Uterus (tissue), 4 donors: ENCODE results near the gene LUZP2. TPM values are rescaled to one million over a fixed set of nuclear protein-coding genes. Genes with fewer than 3 reads are reported as not detected.
"Not testable (repeated sequence)": the region's sequence is repeated elsewhere in the genome, so short reads cannot be mapped to it uniquely, and the experiment has no call there.

Source experiments
- DNase-seq, 2 donors: peaks; one replicate each; pipeline ENCODE4 v3.0.0-alpha.2; 2019 to 2020
- H3K27ac ChIP-seq, 2 donors: fragments of 200-600 bp; sonication (generic); 1 replicate in 1 of 2; 2 replicates in 1 of 2; pipeline ENCODE4 v1.5.1; 2016 to 2018
- H3K27me3 ChIP-seq, 2 donors: fragments of 200-600 bp; sonication (generic); one replicate each; pipeline ENCODE4 v1.5.1; 2018 to 2019; ENCODE audit warnings: control low read depth in 1 of 2
- H3K36me3 ChIP-seq, 2 donors: fragments of 200-600 bp; sonication (generic); one replicate each; pipeline ENCODE4 v1.5.1; 2019; ENCODE audit warnings: control low read depth in 1 of 2
- H3K4me1 ChIP-seq, 2 donors: fragments of 200-600 bp; sonication (generic); one replicate each; pipeline ENCODE4 v1.5.1; 2018 to 2019; ENCODE audit warnings: control low read depth in 1 of 2
- H3K4me3 ChIP-seq, 2 donors: fragments of 200-600 bp; sonication (generic); 1 replicate in 1 of 2; 2 replicates in 1 of 2; pipeline ENCODE4 v1.5.1; 2018 to 2019; ENCODE audit warnings: mild to moderate bottlenecking in 1 of 2
- H3K9me3 ChIP-seq, 2 donors: fragments of 200-600 bp; sonication (generic); one replicate each; pipeline ENCODE4 v1.5.1; 2019; ENCODE audit warnings: control low read depth in 1 of 2
- POLR2A ChIP-seq, 2 donors: fragments of 450-650 bp; IDR thresholded peaks; one replicate each; pipeline ENCODE4 v1.6.1; 2016; ENCODE audit warnings: antibody characterized with exemption in 2 of 2, mild to moderate bottlenecking in 1 of 2, moderate library complexity in 1 of 2
- intact Hi-C: fragments of 100-400 bp; cut with DNase I; formaldehyde crosslinking; loops from one replicate; pipeline ENCODE4 v1.15.1; 2023; ENCODE audit warnings: low total_unique reads
- total RNA-seq, 4 donors: library from RNA; depleted of rRNA in 3 of 4; stranded (reverse); fragments of >200 nt in 3 of 4; gene quantifications; one replicate each; pipeline versions ENCODE4 v1.1.0 to v1.2.4, GENCODE V29; 2014 to 2023
- TF ChIP-seq, protein P1 (sequence below), 4 experiments: fragments of 200-600 bp in 2 of 4; fragments of 450-650 bp in 2 of 4; sonication (generic) in 2 of 4; IDR thresholded peaks; one replicate each; pipeline ENCODE4 v1.5.1; 2016 to 2019; ENCODE audit warnings: antibody characterized with exemption in 4 of 4, mild to moderate bottlenecking in 2 of 4, moderate library complexity in 1 of 4
- donor health status: DM: yes; HTN: yes; CAD: no.

The LUZP2 gene
- total RNA-seq, 4 donors from 2014 or later = 0.24 to 13.8 TPM; not detected in 2

DNA sequence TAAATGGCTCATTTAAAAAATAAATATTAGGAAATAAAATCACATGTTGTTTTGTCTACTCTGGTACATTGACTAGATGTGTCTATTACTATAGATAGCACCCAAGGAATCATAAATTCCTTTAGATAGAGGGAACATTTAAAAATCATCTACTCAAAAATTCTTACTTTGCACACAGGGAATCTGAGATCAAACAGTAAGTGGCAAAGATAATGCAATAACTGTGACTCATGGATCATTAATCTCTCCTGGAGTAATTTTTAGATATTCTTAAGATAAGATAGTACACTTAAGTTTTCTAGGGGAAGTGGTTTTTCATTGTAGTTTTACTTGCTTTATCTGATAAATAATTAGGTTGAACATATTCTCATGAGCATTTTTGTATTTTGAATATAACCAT, 468.9 kb downstream of the LUZP2 start:
- intact Hi-C loops = no loop called here
- no peaks in the 10 kb centered on the region for H3K9me3 ChIP-seq
- TF ChIP-seq, protein P1, sequence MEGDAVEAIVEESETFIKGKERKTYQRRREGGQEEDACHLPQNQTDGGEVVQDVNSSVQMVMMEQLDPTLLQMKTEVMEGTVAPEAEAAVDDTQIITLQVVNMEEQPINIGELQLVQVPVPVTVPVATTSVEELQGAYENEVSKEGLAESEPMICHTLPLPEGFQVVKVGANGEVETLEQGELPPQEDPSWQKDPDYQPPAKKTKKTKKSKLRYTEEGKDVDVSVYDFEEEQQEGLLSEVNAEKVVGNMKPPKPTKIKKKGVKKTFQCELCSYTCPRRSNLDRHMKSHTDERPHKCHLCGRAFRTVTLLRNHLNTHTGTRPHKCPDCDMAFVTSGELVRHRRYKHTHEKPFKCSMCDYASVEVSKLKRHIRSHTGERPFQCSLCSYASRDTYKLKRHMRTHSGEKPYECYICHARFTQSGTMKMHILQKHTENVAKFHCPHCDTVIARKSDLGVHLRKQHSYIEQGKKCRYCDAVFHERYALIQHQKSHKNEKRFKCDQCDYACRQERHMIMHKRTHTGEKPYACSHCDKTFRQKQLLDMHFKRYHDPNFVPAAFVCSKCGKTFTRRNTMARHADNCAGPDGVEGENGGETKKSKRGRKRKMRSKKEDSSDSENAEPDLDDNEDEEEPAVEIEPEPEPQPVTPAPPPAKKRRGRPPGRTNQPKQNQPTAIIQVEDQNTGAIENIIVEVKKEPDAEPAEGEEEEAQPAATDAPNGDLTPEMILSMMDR (IDR thresholded peaks at IDR 0.05) = no peak
- no peak for TF ChIP-seq POLR2A (IDR thresholded peaks at IDR 0.05)
- H3K27ac ChIP-seq = no peak overlapping the region
- DNase-seq = no peak
- no peak overlapping the region for H3K4me3 ChIP-seq
- H3K27me3 ChIP-seq = no peaks in the 10 kb centered on the region
- no peaks in the 10 kb centered on the region for H3K36me3 ChIP-seq
- H3K4me1 ChIP-seq = no peaks in the 10 kb centered on the region

- intact Hi-C loops, H3K9me3 ChIP-seq, H3K4me3 ChIP-seq, H3K27me3 ChIP-seq, H3K27ac ChIP-seq, DNase-seq, H3K4me1 ChIP-seq, H3K36me3 ChIP-seq: not testable (repeated sequence)
These were observed 497.1 kb downstream of the LUZP2 start for GRCh38 chr11:24993903-24994302.

- intact Hi-C loops, H3K4me1 ChIP-seq, H3K4me3 ChIP-seq, H3K27ac ChIP-seq, H3K36me3 ChIP-seq, DNase-seq, H3K9me3 ChIP-seq, H3K27me3 ChIP-seq: not testable (repeated sequence)
These were observed 503.1 kb downstream of the LUZP2 start for GRCh38 chr11:24999929-25000328.

- Histone ChIP-seq H3K27me3 (no peaks in the 10 kb centered on the region), H3K9me3 (no peaks in the 10 kb centered on the region), H3K27ac (no peak overlapping the region), H3K36me3 (no peaks in the 10 kb centered on the region), H3K4me1 (no peaks in the 10 kb centered on the region), H3K4me3 (no peak overlapping the region)
- DNase-seq = no peak
- TF ChIP-seq POLR2A (IDR thresholded peaks at IDR 0.05) = no peak
- TF ChIP-seq, protein P1 (IDR thresholded peaks at IDR 0.05) = no peak
- intact Hi-C loops = no loop called here
These were observed 540.6 kb downstream of the LUZP2 start for GRCh38 chr11:25037431-25037830.

DNA sequence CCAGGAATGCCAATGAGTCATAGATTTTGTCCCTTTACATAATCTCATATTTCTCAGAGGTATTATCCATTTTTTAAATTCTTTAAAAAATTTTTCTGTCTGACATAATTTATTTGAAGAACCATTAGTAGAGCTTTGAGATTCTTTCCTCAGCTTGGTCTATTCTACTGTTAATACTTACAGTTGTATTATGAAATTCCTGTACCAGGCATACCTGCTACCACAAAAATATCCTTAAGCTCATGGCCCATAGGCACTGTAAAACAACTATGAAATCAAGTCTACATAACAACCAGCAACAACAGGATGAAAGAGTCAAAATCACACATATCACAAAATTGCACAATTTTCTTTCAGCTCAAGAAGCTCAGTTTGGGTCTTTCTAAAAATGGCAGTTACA, 541.3 kb downstream of the LUZP2 start:
- intact Hi-C loops = no loop called here
- DNase-seq = no peak
- Histone ChIP-seq H3K27ac (no peak overlapping the region), H3K4me3 (no peak overlapping the region), H3K4me1 (no peaks in the 10 kb centered on the region), H3K36me3 (no peaks in the 10 kb centered on the region), H3K27me3 (no peaks in the 10 kb centered on the region), H3K9me3 (no peaks in the 10 kb centered on the region)
- TF ChIP-seq POLR2A (IDR thresholded peaks at IDR 0.05) = no peak
- TF ChIP-seq, protein P1 (IDR thresholded peaks at IDR 0.05) = no peak

DNA sequence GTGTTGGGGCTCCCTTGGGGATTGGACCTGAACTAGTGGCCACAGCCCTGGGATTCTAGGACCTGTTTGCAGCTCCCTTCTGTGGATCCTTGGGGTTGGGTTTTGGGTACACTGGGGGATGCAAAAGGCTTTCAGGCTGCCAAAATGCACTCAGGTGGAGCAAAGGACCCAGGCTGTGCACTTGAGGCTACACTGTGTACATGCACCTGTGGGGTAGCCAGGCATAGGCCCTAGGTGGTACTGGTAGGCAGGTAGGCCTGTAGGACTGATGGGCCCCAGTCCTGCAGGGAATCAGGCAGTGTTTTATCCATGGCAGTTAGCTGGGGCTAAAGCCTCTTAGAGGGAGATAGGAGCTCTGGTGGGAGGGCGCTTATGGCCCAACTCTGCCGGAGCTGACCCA, 542.3 kb downstream of the LUZP2 start:
- no peaks in the 10 kb centered on the region for H3K27me3 ChIP-seq
- TF ChIP-seq, protein P1 (IDR thresholded peaks at IDR 0.05) = no peak
- TF ChIP-seq POLR2A (IDR thresholded peaks at IDR 0.05) = no peak
- no peaks in the 10 kb centered on the region for H3K36me3 ChIP-seq
- H3K4me1 ChIP-seq = no peaks in the 10 kb centered on the region
- no peaks in the 10 kb centered on the region for H3K9me3 ChIP-seq
- no peak overlapping the region for H3K27ac ChIP-seq
- DNase-seq = no peak
- H3K4me3 ChIP-seq = no peak overlapping the region
- intact Hi-C loops = no loop called here
